HG03175 (cell line): ENCODE measurements around the gene SALL2.
A peak's percentile ranks its signal among the peaks of the same experiment; 100 is the strongest.
"Not testable (repeated sequence)": the region's sequence is repeated elsewhere in the genome, so short reads cannot be mapped to it uniquely, and the experiment has no call there.

Experiments
- ATAC-seq: cut with Tn5 transposase; IDR thresholded peaks from one replicate; pipeline ENCODE4 v1.9.1; 2021; ENCODE audit warnings: mild to moderate bottlenecking, moderate library complexity; ENCODE audit not compliant: unreplicated experiment

SALL2 gene

GRCh38 chr14:21525962-21526671, at the start of gene SALL2:
Gene SALL2, minus strand, starts transcription at chr14:21526346. Its CDS starts 219 bp downstream, at chr14:21526127.
- ATAC-seq = no peak

GRCh38 chr14:21575661-21576060, 49.5 kb upstream of the SALL2 start:
- ATAC-seq = no peak

GRCh38 chr14:21572604-21573003, 46.5 kb upstream of the SALL2 start:
- ATAC-seq = no peak

DNA sequence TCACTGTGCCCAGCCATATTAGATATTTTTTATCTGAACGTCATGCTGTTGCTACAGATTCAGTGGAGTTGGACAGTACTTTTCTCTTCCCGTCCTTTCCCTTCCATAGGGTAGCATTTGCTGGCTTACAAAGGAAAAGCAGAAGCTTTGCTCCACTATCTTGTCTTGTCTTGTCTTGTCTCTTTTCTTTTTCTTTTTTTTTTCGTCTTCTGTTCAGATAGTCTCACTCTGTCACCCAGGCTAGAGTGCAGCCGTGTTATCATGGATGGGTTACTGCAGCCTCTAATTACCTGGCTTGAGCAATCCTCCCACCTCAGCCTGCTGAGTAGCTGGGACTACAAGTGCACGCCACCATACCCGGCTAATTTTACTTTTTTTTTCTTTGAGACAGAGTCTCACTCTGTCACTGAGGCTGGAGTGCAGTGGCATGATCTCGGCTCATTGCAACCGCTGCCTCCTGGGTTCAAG, 32.6 kb upstream of the SALL2 start:
- ATAC-seq = no peak

- ATAC-seq = peak; percentile 66
These were observed 31.1 kb upstream of the SALL2 start for GRCh38 chr14:21557084-21557901.

DNA sequence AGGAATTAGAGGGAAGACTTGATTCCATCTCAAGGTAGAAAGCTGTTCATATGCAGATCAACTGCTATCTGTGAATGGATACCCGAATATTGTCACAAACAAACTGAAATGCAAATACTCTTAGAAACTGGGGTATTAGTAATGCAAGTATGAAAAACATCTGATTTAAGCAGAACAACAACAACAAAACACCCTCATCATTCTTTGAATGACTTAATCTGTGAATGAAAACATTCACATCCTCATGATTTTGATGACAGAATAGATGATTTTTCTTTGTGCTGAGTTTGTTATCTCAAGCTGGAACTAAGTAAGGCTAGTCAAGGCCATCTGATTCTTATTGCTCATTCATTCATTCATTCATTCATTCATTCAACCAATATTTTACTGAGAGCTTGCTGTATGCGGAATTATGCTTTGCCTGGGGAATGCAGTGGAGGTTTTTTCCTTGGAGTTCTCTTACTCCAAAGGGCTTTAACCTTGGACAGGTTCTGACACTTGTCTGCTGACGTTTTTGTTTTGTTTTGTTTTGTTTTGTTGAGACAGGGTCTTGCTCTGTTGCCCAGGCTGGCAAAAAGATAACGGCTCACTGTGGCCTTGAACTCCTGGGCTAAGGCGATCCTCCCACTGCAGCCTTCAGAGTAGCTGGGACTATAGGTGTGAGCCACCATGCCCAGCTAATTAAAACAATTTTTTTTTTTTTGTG, 30.4 kb upstream of the SALL2 start:
- no peak for ATAC-seq

- no peak for ATAC-seq
These were observed 27.1 kb upstream of the SALL2 start for GRCh38 chr14:21553266-21553665.

DNA sequence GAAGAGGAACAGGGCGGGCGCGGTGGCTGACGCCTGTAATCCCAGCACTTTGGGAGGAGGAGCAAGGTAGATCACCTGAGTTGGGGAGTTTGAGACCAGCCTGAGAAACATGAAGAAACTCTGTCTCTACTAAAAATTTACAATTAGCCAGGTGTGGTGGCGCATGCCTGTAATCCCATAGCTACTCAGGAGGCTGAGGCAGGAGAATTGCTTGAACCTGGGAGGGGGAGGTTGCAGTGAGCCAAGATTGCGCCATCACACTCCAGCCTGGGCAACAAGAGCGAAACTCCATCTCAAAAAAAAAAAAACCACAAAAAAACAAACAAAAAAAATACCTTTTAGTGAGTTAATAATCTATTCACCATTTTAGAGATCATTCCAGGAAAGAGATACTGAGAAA, 18.4 kb upstream of the SALL2 start:
- ATAC-seq = not testable (repeated sequence)

DNA sequence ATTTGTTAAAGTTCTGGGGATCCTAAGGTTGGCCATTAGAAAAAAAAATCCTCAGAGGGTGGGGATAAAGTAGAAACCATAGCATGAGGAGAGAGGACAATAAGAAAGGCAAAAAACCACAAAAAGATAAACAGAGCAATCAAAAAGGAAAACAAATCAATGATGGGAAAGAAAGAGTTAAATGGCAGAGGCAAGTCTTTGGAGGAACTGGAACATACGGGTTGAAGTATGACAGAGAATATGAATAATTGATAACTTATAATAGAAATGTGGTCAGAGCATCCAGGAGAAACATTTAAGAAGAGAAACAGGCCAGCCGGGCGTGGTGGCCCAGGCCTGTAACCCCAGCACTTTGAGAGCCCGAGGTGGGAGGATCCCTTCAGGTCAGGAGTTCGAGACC, 17.8 kb upstream of the SALL2 start:
- ATAC-seq = no peak

GRCh38 chr14:21543521-21543960, 17.4 kb upstream of the SALL2 start:
- no peak for ATAC-seq

GRCh38 chr14:21541413-21542074, 15.4 kb upstream of the SALL2 start:
- no peak for ATAC-seq

DNA sequence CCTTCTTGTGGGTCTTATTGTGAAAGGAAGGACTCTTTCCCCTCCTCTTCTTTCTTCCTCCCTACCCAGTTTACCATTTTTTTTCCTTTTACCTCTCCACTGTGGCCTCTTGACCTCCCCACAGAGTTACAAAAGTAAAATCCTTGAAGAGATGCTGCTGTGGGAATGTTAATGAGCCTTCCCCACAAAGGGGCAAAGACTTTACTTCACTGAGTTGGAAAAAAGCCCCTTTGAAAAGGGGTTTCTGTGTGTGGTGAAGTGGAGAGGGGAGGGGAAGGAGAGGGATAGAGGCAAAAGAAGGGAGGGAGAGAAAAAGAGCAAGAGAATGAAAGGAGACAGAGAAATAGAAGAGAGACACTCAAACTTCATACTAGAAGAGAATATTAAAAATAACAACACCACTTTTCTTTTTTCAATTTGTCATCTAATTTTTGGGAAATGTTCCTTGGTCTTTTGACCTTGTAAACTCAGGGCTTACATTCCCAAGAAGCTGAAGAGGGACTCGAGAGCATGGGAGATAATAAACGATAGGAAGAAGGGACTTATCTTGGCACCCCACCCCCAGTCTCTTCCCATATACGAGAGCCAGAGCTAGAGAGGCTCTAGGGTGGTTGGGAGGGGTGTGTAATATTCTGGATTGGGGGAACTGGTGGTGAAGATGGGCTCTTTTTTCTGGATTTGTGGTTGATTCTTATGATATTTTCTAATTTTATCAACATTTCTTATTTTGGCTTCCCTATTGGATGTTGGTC, 13.2 kb upstream of the SALL2 start:
- no peak for ATAC-seq

DNA sequence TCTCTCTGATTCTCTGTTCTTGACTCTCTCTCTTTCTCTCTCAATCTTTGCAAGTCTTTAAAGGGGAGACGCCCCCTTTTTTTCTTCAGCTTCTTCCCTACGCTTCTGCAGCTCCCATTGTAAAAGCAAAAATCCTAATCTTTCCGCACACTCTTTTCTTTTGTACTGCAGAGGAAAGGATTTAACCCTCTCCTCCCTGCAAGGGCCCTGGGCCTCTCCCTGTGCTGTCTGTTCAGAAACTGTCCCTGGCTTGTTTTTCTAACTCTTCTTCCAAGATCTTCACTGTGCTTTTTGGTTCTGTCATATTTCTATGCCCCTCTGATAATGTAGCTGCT, 10.9 kb upstream of the SALL2 start:
- ATAC-seq = no peak

GRCh38 chr14:21536418-21537089, 10.4 kb upstream of the SALL2 start:
- no peak for ATAC-seq

DNA sequence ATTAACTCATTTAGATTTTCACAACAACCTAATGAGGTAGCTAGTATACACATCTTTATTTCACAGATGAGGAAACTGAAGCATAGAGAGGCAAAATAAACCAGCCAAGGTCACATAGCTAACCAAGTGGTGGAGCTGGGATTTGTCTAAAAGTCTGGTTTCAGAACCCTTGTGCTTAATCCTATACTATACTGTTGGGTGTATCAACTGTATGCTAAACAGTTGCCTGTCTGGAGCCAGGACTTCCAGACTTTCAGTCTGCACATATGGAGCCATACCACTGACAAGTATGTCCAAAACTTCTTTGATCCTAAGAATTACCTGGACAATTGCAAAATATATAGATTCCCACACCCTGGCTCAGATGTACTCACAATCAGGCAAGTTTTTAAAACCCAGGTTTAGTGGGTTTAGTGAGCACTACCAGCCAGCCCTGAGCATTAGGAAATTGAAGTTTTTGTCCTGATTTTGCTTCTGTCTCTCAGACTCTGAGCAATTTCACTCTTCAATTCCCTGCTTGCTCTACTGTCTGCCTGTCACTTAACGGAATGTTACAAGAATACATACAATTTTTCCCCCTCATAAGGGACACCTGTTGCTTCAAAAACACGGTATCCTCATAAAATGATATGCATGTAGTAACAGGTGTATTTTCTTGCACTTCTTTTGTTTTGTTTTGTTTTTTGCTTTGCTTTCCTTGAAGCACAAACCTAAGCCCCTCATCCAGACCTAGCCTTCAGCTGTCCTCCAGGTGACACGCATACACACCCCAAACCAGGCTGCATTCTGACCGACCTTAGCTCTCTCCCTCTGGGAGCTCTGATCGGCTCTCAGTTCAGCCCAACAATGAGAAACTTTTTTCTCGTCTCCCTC, 9.6 kb upstream of the SALL2 start:
- ATAC-seq = no peak

GRCh38 chr14:21534576-21534975, 8.4 kb upstream of the SALL2 start:
- no peak for ATAC-seq

GRCh38 chr14:21533294-21533693, 7.1 kb upstream of the SALL2 start:
- no peak for ATAC-seq

GRCh38 chr14:21529515-21529914, 3.4 kb upstream of the SALL2 start:
- ATAC-seq = no peak
